Right lobe of liver (tissue), 4 donors: ENCODE data around the gene MCM7.
"Not testable (repeated sequence)": the region's sequence is repeated elsewhere in the genome, so short reads cannot be mapped to it uniquely, and the experiment has no call there.

ENCODE experiments used
- POLR2A ChIP-seq: fragments of 450-650 bp; IDR thresholded peaks from one replicate; pipeline ENCODE4 v1.6.1; 2017; ENCODE audit warnings: antibody characterized with exemption, mild to moderate bottlenecking
- TF ChIP-seq, protein P1 (sequence below), 4 donors: fragments of 200-600 bp in 3 of 4; fragments of 450-650 bp in 1 of 4; IDR thresholded peaks; one replicate each; pipeline versions ENCODE4 v1.5.1 to v1.8.0; 2016 to 2022; ENCODE audit warnings: antibody characterized with exemption in 4 of 4, mild to moderate bottlenecking in 2 of 4
- donor health status: DM: no; HTN: no; CAD: no.
- donor health status: DM: no; HTN: no; CAD: no.
- donor health status: DM: no; HTN: yes; CAD: no.

DNA sequence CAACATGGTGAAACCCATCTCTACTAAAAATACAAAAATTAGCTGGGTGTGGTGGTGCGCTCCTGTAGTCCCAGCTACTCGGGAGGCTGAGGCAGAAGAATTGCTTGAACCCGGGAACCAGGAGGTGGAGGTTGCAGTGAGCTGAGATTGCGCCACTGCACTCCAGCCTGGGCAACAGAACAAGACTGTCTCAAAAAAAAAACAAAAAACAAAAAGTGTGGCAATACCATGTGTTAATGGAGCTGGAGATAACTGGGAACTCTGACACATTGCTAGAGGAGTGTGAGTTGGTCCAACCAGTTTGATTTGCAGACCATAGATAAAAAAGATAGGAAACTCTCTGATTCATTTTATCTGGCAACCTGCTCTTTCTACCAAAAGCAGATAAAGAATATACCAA, 45.2 kb upstream of the MCM7 start:
- TF ChIP-seq, protein P1, sequence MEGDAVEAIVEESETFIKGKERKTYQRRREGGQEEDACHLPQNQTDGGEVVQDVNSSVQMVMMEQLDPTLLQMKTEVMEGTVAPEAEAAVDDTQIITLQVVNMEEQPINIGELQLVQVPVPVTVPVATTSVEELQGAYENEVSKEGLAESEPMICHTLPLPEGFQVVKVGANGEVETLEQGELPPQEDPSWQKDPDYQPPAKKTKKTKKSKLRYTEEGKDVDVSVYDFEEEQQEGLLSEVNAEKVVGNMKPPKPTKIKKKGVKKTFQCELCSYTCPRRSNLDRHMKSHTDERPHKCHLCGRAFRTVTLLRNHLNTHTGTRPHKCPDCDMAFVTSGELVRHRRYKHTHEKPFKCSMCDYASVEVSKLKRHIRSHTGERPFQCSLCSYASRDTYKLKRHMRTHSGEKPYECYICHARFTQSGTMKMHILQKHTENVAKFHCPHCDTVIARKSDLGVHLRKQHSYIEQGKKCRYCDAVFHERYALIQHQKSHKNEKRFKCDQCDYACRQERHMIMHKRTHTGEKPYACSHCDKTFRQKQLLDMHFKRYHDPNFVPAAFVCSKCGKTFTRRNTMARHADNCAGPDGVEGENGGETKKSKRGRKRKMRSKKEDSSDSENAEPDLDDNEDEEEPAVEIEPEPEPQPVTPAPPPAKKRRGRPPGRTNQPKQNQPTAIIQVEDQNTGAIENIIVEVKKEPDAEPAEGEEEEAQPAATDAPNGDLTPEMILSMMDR (IDR thresholded peaks at IDR 0.05): not testable (repeated sequence)
- not testable (repeated sequence) for TF ChIP-seq POLR2A
